Mesenchymal stem cell (in vitro differentiated cells and primary cell): ENCODE data around the gene LAYN.
A peak's percentile ranks its signal among the peaks of the same experiment; 100 is the strongest.

Source experiments
- DNase-seq: peaks from one replicate; pipeline ENCODE4 v3.0.0-alpha.2; 2013
- H2AFZ ChIP-seq: one replicate; pipeline ENCODE4 v1.6.1; 2013; ENCODE audit warnings: low read depth, mild to moderate bottlenecking, control low read depth, inconsistent platforms, low read length, moderate library complexity
- H2AK5ac ChIP-seq: 2 replicates; pipeline ENCODE4 v1.6.1; 2013; ENCODE audit warnings: low read length, moderate library complexity, mild to moderate bottlenecking, inconsistent platforms; ENCODE audit not compliant: severe bottlenecking
- H2BK120ac ChIP-seq: one replicate; pipeline ENCODE4 v1.6.1; 2013; ENCODE audit warnings: low read depth, mild to moderate bottlenecking, inconsistent platforms, low read length, moderate library complexity
- H2BK12ac ChIP-seq, 2 experiments: one replicate each; pipeline ENCODE4 v1.6.1; 2013; ENCODE audit warnings: inconsistent platforms in 2 of 2, low read length in 2 of 2, mild to moderate bottlenecking in 2 of 2, moderate library complexity in 2 of 2, control low read depth in 1 of 2
- H2BK15ac ChIP-seq: one replicate; pipeline ENCODE4 v1.6.1; 2013; ENCODE audit warnings: mild to moderate bottlenecking, low read depth, inconsistent platforms; ENCODE audit not compliant: poor library complexity, severe bottlenecking
- H2BK5ac ChIP-seq: 2 replicates; pipeline ENCODE4 v1.6.1; 2013; ENCODE audit warnings: low read depth, mild to moderate bottlenecking, low read length, control low read depth, inconsistent platforms; ENCODE audit not compliant: poor library complexity, severe bottlenecking
- H3K14ac ChIP-seq, 2 experiments: one replicate each; pipeline ENCODE4 v1.6.1; 2013; ENCODE audit warnings: inconsistent platforms in 2 of 2, low read length in 2 of 2, control low read depth in 1 of 2, mild to moderate bottlenecking in 1 of 2, moderate library complexity in 1 of 2
- H3K18ac ChIP-seq, 2 experiments: one replicate each; pipeline ENCODE4 v1.6.1; 2013; ENCODE audit warnings: inconsistent platforms in 2 of 2, low read length in 2 of 2, control low read depth in 1 of 2, low read depth in 1 of 2, mild to moderate bottlenecking in 1 of 2
- H3K23ac ChIP-seq, 2 experiments: one replicate each; pipeline ENCODE4 v1.6.1; 2013; ENCODE audit warnings: inconsistent platforms in 2 of 2, low read length in 2 of 2, mild to moderate bottlenecking in 2 of 2, moderate library complexity in 2 of 2, control low read depth in 1 of 2
- H3K27ac ChIP-seq: 2 replicates; pipeline ENCODE4 v1.5.1; 2013; ENCODE audit warnings: mild to moderate bottlenecking, moderate library complexity, low read length, control low read depth, inconsistent platforms; ENCODE audit not compliant: poor library complexity, severe bottlenecking
- H3K27me3 ChIP-seq, 2 experiments: 2 replicates each; pipeline versions ENCODE4 v1.6.1 to v1.7.0; 2013; ENCODE audit warnings: low read length in 2 of 2, mild to moderate bottlenecking in 2 of 2, moderate library complexity in 2 of 2, control low read depth in 1 of 2, inconsistent platforms in 1 of 2; ENCODE audit not compliant: control insufficient read depth in 1 of 2, insufficient read depth in 1 of 2
- H3K36me3 ChIP-seq, 2 experiments: 2 replicates each; pipeline versions ENCODE4 v1.6.1 to v1.7.0; 2013; ENCODE audit warnings: low read length in 2 of 2, control low read depth in 1 of 2, inconsistent platforms in 1 of 2, low read depth in 1 of 2, mild to moderate bottlenecking in 1 of 2; ENCODE audit not compliant: insufficient read depth in 2 of 2, control insufficient read depth in 1 of 2
- H3K4ac ChIP-seq, 2 experiments: one replicate each; pipeline ENCODE4 v1.6.1; 2013; ENCODE audit warnings: inconsistent platforms in 2 of 2, low read length in 2 of 2, mild to moderate bottlenecking in 2 of 2, moderate library complexity in 2 of 2, control low read depth in 1 of 2, low read depth in 1 of 2
- H3K4me1 ChIP-seq: 2 replicates; pipeline ENCODE4 v1.6.1; 2013; ENCODE audit warnings: low read depth, low read length, control low read depth; ENCODE audit not compliant: control insufficient read depth, insufficient read depth
- H3K4me2 ChIP-seq: 2 replicates; pipeline ENCODE4 v1.6.1; 2013; ENCODE audit warnings: low read length, mild to moderate bottlenecking, inconsistent platforms; ENCODE audit not compliant: poor library complexity, severe bottlenecking
- H3K4me3 ChIP-seq, 2 experiments: 2 replicates each; pipeline versions ENCODE4 v1.5.1 to v1.7.0; 2013; ENCODE audit warnings: low read length in 2 of 2, mild to moderate bottlenecking in 2 of 2, control low read depth in 1 of 2, low read depth in 1 of 2; ENCODE audit not compliant: insufficient read depth in 1 of 2
- H3K79me1 ChIP-seq: replicated peaks from 2 replicates; pipeline ENCODE4 v1.6.1; 2013; ENCODE audit warnings: mild to moderate bottlenecking, control low read depth, low read length, inconsistent platforms; ENCODE audit not compliant: poor library complexity, severe bottlenecking
- H3K9ac ChIP-seq: 2 replicates; pipeline ENCODE4 v1.7.0; 2013; ENCODE audit warnings: mild to moderate bottlenecking, low read length, moderate library complexity
- H3K9me3 ChIP-seq: 2 replicates; pipeline ENCODE4 v1.7.0; 2013; ENCODE audit warnings: mild to moderate bottlenecking, low read length; ENCODE audit not compliant: control insufficient read depth
- H4K8ac ChIP-seq: one replicate; pipeline ENCODE4 v1.6.1; 2013; ENCODE audit warnings: inconsistent platforms, mild to moderate bottlenecking, low read length, moderate library complexity
- H4K91ac ChIP-seq: one replicate; pipeline ENCODE4 v1.6.1; 2013; ENCODE audit warnings: mild to moderate bottlenecking, low read length, inconsistent platforms
- WGBS: methylation state at CpG from one replicate; pipeline ENCODE4 v1.1.7; 2013; ENCODE audit warnings: mixed read lengths; 5-methylcytosine and 5-hydroxymethylcytosine counted together

LAYN gene

DNA sequence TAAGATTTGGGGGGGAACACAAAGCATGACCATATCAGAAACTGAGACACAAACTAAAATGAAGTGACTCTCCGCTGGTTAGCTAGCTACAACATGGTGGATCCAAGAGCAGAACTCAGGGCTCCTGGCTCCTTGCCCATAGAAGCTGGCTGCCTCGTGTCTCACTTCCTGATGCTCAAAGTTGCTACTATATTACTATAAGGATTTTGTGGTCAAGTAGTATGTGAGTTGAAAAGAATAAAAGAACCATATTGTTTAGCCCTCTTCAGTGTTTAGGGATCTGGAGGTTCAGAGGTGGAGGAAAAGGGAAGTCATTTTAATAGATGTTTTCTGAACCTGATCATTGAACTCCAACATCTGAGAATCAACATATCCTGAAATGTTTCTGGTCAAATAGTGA is 44.9 kb downstream of the LAYN start:
- Histone ChIP-seq H3K23ac (no peak overlapping the region), H2BK120ac (no peak overlapping the region), H3K79me1 (no peaks in the 10 kb centered on the region), H3K14ac (no peak overlapping the region), H3K27ac (no peak overlapping the region), H2BK15ac (no peak overlapping the region), H3K4me3 (no peak overlapping the region), H2AK5ac (no peak overlapping the region), H2AFZ (no peak overlapping the region), H3K9ac (peak overlapping the region; percentile 47), H4K8ac (no peak overlapping the region), H3K4me1 (no peaks in the 10 kb centered on the region), H3K4me2 (no peak overlapping the region), H2BK5ac (no peak overlapping the region), H2BK12ac (no peak overlapping the region), H3K9me3 (no peaks in the 10 kb centered on the region), H3K36me3 (no peaks in the 10 kb centered on the region), H3K27me3 (no peaks in the 10 kb centered on the region), H3K4ac (no peak overlapping the region), H3K18ac (no peak overlapping the region), H4K91ac (no peak overlapping the region)
- peak; percentile 71 for DNase-seq
- WGBS: 45% methylated on average over 2 of the region's 2 CpGs

DNA sequence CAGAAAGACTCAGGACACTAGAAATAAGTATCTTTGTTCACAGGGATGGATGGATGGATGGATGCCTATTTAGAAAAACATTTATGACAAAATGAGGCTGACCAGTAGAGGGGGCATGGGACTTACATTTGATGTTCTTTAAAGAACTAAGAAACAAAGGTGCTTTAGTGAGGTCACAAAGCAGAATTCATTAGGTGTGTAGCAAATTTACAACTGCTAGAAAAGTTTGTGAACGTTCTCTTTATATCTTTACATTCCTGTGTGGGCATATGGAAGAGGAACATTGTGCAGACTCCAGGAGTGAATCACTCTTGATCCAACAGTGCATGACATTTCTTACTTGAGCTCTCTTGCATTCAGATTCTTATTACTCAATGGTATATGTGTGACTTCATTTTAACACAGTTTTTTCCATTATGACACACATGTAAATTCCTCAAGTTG is 45.9 kb downstream of the LAYN start:
- Histone ChIP-seq H3K4ac (no peak overlapping the region), H4K8ac (no peak overlapping the region), H2BK120ac (no peak overlapping the region), H2BK15ac (no peak overlapping the region), H2AFZ (no peak overlapping the region), H3K27me3 (no peaks in the 10 kb centered on the region), H3K36me3 (no peaks in the 10 kb centered on the region), H2BK5ac (no peak overlapping the region), H2AK5ac (no peak overlapping the region), H4K91ac (no peak overlapping the region), H3K27ac (no peak overlapping the region), H3K4me2 (no peak overlapping the region), H3K79me1 (no peaks in the 10 kb centered on the region), H3K23ac (no peak overlapping the region), H3K14ac (no peak overlapping the region), H3K4me3 (no peak overlapping the region), H3K9me3 (no peaks in the 10 kb centered on the region), H3K18ac (no peak overlapping the region), H2BK12ac (no peak overlapping the region), H3K4me1 (no peaks in the 10 kb centered on the region), H3K9ac (peak overlapping the region; percentile 76)
- 57% methylated on average over 1 of the region's 1 CpG for WGBS
- DNase-seq: peak; percentile 66

DNA sequence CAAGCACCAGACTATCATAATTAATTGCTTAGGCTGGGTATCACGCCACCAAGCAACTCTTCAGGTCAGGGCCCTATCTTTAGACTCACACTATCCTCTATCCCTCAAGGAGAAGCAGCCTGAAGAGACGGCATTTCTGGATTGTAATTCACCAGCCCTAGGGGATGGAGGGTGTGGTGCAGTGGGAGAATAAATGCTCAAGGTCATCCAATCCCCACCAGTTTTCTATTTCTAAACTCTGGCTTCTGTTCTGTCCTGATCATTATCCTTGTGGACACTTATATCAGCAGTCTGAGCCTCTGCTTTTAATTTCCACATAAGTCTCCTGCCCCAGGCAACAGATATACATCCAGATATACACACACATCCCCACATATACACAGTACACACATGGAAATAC is 48.6 kb downstream of the LAYN start:
- Histone ChIP-seq H3K14ac (no peak overlapping the region), H2BK5ac (no peak overlapping the region), H3K4me2 (no peak overlapping the region), H3K9ac (peak overlapping the region; percentile 18), H3K36me3 (no peaks in the 10 kb centered on the region), H4K91ac (peak overlapping the region; percentile 3), H3K9me3 (no peaks in the 10 kb centered on the region), H3K4me1 (no peaks in the 10 kb centered on the region), H2BK15ac (no peak overlapping the region), H2BK120ac (peak overlapping the region; percentile 19), H3K18ac (no peak overlapping the region), H2AK5ac (no peak overlapping the region), H2AFZ (no peak overlapping the region), H2BK12ac (no peak overlapping the region), H3K4ac (no peak overlapping the region), H3K23ac (no peak overlapping the region), H4K8ac (no peak overlapping the region), H3K4me3 (no peak overlapping the region), H3K27ac (no peak overlapping the region), H3K27me3 (no peaks in the 10 kb centered on the region), H3K79me1 (no peaks in the 10 kb centered on the region)
- DNase-seq: no peak
- no CpG with 5 or more reads among the region's 2 CpGs for WGBS

DNA sequence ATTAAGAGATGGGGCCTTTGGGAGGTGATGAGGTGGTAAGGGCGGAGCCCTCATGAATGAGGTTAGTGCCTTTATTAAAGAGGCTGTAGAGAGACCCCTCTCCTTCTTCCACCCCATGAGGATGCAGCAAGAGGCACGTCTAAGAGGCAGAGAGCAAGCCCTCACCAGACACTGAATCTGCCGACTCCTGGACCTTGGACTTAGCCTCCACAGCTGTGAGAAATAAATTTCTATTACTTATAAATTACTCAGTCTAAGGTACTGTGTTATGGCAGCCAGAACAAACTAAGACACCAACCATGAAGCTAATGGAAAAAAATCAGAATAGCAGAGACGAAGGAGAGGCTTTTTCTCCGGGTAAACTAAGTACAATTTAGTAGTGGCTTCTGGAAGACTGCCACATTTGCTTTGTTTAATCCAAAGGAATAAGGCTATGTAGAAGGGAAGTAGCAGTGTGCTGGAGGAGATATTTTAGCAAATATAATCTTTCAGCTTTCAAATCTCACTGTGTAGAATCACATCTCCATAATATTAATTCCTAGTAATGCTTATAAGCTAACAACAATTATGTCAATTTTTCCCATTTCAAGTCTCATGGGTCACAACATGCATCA is 49.5 kb downstream of the LAYN start:
- Histone ChIP-seq H3K27ac (no peak overlapping the region), H3K9me3 (no peaks in the 10 kb centered on the region), H4K8ac (no peak overlapping the region), H2AK5ac (no peak overlapping the region), H3K23ac (no peak overlapping the region), H3K4me3 (no peak overlapping the region), H2BK15ac (no peak overlapping the region), H3K4me2 (no peak overlapping the region), H3K14ac (no peak overlapping the region), H3K18ac (no peak overlapping the region), H3K36me3 (no peaks in the 10 kb centered on the region), H2BK5ac (no peak overlapping the region), H3K79me1 (no peaks in the 10 kb centered on the region), H3K9ac (no peak overlapping the region), H3K4ac (no peak overlapping the region), H3K27me3 (no peaks in the 10 kb centered on the region), H2AFZ (no peak overlapping the region), H2BK12ac (no peak overlapping the region), H4K91ac (no peak overlapping the region), H3K4me1 (no peaks in the 10 kb centered on the region), H2BK120ac (no peak overlapping the region)
- no peak for DNase-seq
- WGBS: 81% methylated on average over 3 of the region's 5 CpGs
